ENCODE measurements around the gene PIAS2.

The PIAS2 gene

DNA sequence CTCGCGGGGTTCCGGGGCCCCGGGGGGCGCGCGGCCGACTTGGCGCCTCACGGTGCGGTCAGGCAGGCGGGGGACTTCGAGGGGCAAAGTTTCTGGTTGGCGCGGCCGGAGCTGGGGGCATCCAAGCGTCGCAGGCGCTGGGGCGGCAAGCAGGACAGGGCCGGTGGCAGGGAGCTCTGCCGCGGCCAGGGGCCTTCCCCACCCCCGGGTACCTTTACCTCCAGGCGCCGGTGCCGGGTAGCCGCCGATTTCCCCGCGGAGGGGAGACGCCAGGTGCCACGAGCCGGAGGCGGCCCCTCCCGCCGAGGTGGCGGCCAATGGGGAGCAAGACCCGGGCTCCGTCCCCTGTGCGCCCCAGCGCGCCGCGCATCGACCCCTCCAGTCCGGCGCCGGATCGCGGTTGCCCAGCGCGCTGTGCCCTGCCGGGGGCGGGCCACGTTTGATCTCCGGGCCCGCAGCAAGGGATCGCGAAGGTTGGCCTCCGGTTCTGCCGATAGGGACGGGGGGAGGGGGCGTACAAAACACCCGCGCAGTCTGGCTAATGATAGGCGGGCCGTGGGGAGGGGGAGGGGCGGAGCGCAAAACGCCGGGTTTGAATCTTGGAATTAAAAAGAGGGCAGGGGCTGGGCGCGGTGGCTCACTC, 160.6 kb downstream of the PIAS2 start, which contains the start of gene ST8SIA5:
TSS of gene ST8SIA5 (minus strand) at position 495 of the 643 bp plus-strand sequence. CDS start 545 bp downstream, outside the sequence.
- FAIRE-seq: no peak

GRCh38 chr18:46756025-46756558, 161.2 kb downstream of the PIAS2 start:
- FAIRE-seq: no peak

DNA sequence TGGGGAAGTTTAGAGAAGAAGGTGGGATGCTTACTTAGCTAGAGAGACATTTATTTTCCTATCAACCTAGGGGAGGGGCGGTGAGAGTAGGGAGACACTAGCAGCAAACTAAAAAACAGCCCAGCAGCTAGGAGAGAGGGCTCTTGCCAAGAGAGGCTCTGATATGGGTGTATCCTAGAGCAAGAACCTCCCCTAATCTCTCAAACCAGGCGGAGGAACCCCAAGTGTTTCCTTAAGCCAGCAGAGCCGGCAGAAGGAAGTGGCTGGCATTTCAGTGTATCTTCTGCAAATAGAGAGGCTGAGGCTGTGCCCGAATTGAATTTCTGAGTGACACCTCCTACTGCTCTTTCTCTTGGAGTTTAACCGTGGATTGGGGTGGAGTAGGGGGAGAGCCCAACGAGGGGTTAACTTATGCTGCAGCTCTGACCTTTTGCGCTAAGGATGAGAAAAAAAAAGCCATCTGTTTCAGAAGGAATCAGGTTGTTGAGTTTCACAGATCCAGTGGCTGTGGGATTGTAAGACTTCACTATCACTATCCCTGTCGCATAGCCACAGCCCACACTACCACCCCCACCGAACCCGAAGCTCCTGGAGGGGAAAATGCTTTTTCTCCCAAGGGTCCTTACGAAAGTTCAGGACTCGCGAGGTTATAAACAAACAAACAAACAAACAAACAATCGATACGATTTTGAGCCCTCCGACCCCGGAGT, 161.8 kb downstream of the PIAS2 start:
- FAIRE-seq: no peak

- no peak for FAIRE-seq
Observed at GRCh38 chr18:46754661-46755292, 162.5 kb downstream of the PIAS2 start.

DNA sequence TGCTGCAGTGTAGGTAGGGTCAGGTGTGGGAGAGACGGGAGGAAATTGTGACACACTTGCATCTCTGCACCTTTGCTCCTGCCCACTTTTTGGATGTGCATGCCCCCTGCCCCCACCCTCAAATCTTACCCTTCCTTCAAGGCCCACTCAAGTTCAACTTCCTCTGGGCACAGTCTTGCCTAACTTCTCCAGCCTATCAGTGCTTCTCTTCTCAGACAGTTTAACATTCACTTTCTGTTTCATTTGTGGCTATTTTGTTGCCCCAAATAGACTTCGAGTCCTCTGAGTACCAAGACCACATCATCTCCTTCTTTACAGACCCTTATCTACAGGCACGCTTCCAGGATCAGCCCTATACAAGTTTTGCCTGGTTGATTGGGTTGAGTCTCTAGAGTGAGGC, 163.1 kb downstream of the PIAS2 start:
- FAIRE-seq: no peak
